Measurements from ENCODE around the gene SREBF1. TPM values are rescaled to one million over a fixed set of nuclear protein-coding genes. Genes with fewer than 3 reads are reported as not detected.

SREBF1 gene
- total RNA-seq, 1 donor from 2014 or later = 83.0 TPM

DNA sequence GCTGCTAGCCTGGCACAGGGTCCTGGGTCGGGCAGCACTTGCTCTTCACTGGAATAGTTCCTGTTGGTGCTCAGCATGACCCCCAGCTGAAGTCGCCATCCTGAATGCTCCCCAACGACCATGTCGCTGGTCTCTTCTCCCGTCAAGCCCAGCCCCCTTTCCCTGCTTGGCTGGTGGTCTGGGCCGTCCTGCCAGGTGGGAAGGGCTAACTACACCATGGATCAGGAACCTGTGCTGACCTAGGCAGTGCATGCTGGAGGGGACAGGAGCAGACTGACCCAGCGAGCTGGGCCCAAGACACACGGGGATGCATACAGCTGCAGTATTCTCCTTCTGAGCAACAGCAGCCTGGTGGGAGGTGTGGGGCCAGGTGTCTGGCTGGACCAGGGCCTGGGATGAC, 9.2 kb upstream of the SREBF1 start:
- DNase-seq (ENCODE audit: low read depth) = no peak
- no peaks in the 10 kb centered on the region for H3K36me3 ChIP-seq (ENCODE audit: control insufficient read depth, insufficient read depth, low read length)
- H3K4me3 ChIP-seq (ENCODE audit: low read depth, low read length) = no peak overlapping the region
- TF ChIP-seq, protein P1, sequence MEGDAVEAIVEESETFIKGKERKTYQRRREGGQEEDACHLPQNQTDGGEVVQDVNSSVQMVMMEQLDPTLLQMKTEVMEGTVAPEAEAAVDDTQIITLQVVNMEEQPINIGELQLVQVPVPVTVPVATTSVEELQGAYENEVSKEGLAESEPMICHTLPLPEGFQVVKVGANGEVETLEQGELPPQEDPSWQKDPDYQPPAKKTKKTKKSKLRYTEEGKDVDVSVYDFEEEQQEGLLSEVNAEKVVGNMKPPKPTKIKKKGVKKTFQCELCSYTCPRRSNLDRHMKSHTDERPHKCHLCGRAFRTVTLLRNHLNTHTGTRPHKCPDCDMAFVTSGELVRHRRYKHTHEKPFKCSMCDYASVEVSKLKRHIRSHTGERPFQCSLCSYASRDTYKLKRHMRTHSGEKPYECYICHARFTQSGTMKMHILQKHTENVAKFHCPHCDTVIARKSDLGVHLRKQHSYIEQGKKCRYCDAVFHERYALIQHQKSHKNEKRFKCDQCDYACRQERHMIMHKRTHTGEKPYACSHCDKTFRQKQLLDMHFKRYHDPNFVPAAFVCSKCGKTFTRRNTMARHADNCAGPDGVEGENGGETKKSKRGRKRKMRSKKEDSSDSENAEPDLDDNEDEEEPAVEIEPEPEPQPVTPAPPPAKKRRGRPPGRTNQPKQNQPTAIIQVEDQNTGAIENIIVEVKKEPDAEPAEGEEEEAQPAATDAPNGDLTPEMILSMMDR (IDR thresholded peaks at IDR 0.05; ENCODE audit: insufficient read depth, low read length, poor library complexity, severe bottlenecking) = no peak
- H3K27me3 ChIP-seq (ENCODE audit: control insufficient read depth, insufficient read depth, low read length) = no peaks in the 10 kb centered on the region

DNA sequence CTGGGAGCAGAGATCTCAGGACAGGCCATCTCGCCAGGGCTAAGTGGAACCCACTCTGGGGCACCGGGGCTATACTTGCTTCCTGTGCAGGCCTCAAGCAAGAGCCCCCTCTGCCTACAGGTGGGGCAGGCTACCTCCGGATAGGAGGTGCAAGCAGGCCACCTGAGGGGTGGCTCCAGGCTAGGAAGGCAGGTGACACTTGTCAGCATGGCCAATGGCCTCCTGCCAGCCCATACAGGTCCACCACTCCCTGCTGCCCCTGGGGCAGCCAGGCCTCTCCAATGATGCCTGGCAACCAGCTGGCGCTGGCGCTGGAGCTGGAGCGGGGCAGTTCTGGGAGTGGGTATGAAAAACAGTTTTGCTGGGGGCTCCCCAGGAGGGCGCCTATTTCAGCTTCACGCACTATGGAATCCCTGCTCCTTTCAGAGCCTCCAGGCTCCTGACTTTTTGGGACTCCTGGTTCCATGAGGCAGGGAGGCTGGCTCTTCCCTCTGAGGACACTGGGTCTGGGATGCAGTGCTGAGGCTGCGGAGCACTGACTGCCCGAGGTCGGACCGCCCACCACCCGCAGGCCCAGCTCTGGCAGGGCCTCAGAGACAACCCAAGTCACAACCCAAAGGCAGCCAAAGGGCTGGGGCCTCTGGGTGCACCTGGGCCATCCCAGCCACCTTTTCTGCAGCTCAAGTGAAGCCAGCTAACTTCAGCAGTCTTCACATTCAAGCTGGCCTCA, 8.4 kb upstream of the SREBF1 start:
- DNase-seq (ENCODE audit: low read depth) = no peak
- no peaks in the 10 kb centered on the region for H3K27me3 ChIP-seq (ENCODE audit: control insufficient read depth, insufficient read depth, low read length)
- H3K4me3 ChIP-seq (ENCODE audit: low read depth, low read length) = no peak overlapping the region
- TF ChIP-seq, protein P1 (IDR thresholded peaks at IDR 0.05; ENCODE audit: insufficient read depth, low read length, poor library complexity, severe bottlenecking) = no peak
- H3K36me3 ChIP-seq (ENCODE audit: control insufficient read depth, insufficient read depth, low read length) = no peaks in the 10 kb centered on the region

DNA sequence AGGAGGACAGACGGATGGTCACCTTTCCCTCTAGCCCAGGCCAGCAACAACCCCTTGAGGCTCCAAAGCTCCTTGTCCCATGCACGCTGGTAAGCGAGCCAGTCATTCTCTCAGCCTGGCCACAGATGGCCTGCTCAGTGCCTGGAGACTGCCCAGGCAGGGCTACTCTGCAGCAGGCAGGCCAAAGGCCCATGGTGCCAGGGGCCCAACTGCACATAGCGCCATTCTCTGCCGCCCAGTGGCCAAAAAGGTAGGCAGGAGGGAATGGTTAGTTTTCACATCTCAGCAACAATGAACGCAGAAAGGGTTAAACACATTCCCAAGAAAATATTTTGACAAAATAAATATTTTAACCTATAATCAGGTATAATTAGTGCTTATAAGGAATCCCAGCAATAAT, 7.7 kb upstream of the SREBF1 start:
- no peaks in the 10 kb centered on the region for H3K27me3 ChIP-seq (ENCODE audit: control insufficient read depth, insufficient read depth, low read length)
- TF ChIP-seq, protein P1 (IDR thresholded peaks at IDR 0.05; ENCODE audit: insufficient read depth, low read length, poor library complexity, severe bottlenecking) = no peak
- no peak for DNase-seq (ENCODE audit: low read depth)
- no peaks in the 10 kb centered on the region for H3K36me3 ChIP-seq (ENCODE audit: control insufficient read depth, insufficient read depth, low read length)
- no peak overlapping the region for H3K4me3 ChIP-seq (ENCODE audit: low read depth, low read length)

DNA sequence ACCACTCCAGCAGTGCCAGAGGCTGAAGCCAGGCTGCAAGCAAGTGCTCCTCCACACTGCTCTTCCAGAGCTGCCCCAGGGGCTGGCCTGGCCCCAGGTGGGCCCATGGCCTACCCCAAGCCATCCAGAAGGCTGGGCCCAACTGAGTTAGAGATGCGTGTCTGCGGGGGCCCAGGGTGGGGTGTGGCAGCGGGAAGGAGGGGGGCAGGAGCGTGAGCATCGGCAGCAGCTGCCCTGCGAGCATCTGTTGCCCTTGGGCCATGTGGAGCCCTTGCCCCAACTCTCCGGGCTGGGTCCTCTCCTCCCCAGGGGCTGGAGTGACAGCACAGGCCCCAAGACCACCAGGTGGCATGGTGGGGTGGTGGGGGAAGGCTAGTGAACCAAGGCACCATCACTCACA, 7.3 kb upstream of the SREBF1 start:
- no peak for DNase-seq (ENCODE audit: low read depth)
- TF ChIP-seq, protein P1 (IDR thresholded peaks at IDR 0.05; ENCODE audit: insufficient read depth, low read length, poor library complexity, severe bottlenecking) = no peak
- Histone ChIP-seq H3K4me3 (ENCODE audit: low read depth, low read length) (no peak overlapping the region), H3K36me3 (ENCODE audit: control insufficient read depth, insufficient read depth, low read length) (no peaks in the 10 kb centered on the region), H3K27me3 (ENCODE audit: control insufficient read depth, insufficient read depth, low read length) (no peaks in the 10 kb centered on the region)

DNA sequence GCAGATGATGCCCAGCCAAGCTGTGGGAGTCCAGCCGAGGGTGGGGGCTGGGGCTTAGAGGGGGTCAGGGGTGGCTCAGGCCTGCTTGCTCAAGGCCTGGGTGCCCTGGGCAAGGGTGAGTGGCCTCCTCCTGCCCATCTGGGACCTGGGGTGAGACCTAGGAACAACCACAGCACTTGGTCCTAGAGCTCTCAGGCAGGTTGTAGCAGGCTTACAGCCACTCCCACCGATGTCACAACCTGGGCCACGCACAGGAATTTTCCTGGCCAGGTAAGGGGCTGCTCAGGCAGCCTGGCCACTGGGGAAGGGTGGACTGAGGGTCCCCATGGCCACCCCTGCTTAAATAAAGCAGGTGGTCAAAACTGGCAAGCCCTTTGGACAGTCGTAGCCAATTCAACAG, 6.3 kb upstream of the SREBF1 start:
- TF ChIP-seq, protein P1 (IDR thresholded peaks at IDR 0.05; ENCODE audit: insufficient read depth, low read length, poor library complexity, severe bottlenecking) = no peak
- DNase-seq (ENCODE audit: low read depth) = no peak
- H3K4me3 ChIP-seq (ENCODE audit: low read depth, low read length) = no peak overlapping the region
- no peaks in the 10 kb centered on the region for H3K36me3 ChIP-seq (ENCODE audit: control insufficient read depth, insufficient read depth, low read length)
- no peaks in the 10 kb centered on the region for H3K27me3 ChIP-seq (ENCODE audit: control insufficient read depth, insufficient read depth, low read length)
